ENCODE results near the gene ARHGDIG. TPM values are rescaled to one million over a fixed set of nuclear protein-coding genes. Genes with fewer than 3 reads are reported as not detected.
A peak's percentile ranks its signal among the peaks of the same experiment; 100 is the strongest.

Gene ARHGDIG
- total RNA-seq, 4 donors from 2014 or later: 2.3 to 12.2 (median 5.9) TPM; not detected in 1

GRCh38 chr16:269061-269796, 11.2 kb upstream of the ARHGDIG start:
- TF ChIP-seq, protein P1, sequence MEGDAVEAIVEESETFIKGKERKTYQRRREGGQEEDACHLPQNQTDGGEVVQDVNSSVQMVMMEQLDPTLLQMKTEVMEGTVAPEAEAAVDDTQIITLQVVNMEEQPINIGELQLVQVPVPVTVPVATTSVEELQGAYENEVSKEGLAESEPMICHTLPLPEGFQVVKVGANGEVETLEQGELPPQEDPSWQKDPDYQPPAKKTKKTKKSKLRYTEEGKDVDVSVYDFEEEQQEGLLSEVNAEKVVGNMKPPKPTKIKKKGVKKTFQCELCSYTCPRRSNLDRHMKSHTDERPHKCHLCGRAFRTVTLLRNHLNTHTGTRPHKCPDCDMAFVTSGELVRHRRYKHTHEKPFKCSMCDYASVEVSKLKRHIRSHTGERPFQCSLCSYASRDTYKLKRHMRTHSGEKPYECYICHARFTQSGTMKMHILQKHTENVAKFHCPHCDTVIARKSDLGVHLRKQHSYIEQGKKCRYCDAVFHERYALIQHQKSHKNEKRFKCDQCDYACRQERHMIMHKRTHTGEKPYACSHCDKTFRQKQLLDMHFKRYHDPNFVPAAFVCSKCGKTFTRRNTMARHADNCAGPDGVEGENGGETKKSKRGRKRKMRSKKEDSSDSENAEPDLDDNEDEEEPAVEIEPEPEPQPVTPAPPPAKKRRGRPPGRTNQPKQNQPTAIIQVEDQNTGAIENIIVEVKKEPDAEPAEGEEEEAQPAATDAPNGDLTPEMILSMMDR (IDR thresholded peaks at IDR 0.05): no peak
- ATAC-seq (ENCODE audit: low FRiP score) (no peak), DNase-seq (ENCODE audit: low spot score) (no peak)

GRCh38 chr16:270381-271255, 9.8 kb upstream of the ARHGDIG start:
- DNase-seq (ENCODE audit: low spot score) (no peak), ATAC-seq (ENCODE audit: low FRiP score) (no peak)
- TF ChIP-seq, protein P1 (IDR thresholded peaks at IDR 0.05): no peak

DNA sequence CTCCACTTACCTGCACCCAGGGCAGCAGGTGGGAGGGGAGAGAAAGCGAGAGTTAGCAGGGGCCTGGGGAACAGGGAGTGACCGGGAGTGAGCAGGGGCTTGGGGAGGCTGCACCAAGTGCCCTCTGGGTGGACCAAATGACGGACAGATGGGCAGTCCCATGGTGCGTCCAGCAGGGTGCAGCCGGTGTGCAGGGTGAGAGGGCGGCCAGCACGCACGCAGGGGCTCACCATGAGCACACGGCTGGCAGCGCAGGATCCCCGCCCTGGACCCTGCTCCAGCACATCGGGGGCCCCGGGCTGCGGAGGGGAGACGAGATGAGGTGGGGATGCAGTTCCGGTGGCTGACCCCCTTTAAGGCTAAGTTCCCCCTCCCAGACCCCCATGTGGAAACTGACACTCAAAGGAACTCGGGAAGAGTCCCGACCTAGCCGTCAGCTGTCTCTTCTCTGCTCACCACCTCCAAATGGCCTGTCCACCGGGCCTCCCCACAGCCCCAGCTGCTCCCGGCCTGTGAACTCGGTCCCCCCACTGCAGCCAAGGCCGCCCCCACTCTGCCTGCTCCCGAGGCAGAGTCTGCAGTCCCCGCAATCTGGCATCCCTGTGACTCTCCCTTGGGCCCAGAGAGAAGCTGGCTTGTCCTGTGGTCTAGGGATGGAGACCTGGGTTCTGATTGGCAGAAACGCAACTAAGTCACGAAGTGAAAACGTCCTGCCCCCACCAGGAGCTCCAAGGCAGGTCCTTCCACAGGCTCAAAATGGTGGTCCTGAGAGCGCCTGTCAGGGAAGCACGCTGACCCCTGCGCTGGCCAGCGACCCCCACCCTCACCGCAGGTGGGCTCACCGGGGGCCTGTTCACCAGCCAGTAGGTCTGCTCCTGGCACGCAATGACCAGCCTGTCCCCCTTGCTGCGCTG, 7.5 kb upstream of the ARHGDIG start:
- DNase-seq (ENCODE audit: low spot score) (no peak), ATAC-seq (ENCODE audit: low FRiP score) (no peak)
- TF ChIP-seq, protein P1 (IDR thresholded peaks at IDR 0.05): no peak

- DNase-seq (ENCODE audit: low spot score) (no peak), ATAC-seq (ENCODE audit: low FRiP score) (peak; percentile 5)
- TF ChIP-seq, protein P1 (IDR thresholded peaks at IDR 0.05): no peak
Observed at GRCh38 chr16:273547-274421, 6.6 kb upstream of the ARHGDIG start.

DNA sequence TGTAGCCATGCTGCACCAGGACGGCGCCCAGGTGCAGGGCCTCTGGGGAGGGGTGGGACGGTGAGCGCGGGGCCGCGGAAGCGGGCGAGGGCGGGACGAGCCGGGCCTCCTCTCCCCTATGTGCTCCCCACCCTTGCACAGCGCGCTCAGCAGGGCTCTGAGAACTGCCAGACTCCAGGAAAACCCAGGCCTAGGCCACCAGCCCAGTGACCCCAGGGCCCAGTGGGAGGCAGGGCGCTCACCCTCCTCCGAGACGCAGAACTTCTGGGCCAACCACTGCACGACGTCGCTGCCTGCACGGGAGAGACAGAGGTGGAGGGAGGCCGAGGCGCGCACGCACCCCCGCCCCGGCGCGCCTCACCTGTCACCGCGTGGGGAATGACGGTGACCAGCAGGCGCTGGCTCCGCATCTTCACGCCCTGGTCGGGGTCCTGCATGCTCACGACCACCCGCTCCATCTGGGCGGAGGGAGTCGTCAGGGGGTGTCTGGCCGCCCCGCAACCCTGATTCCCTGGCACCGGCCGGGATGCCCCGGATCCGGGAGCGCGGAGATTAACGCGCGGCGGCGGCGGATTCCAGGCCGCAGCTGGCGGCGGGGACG, 5.2 kb upstream of the ARHGDIG start:
- DNase-seq (ENCODE audit: low spot score) (no peak), ATAC-seq (ENCODE audit: low FRiP score) (no peak)
- TF ChIP-seq, protein P1 (IDR thresholded peaks at IDR 0.05): no peak

Data from omental fat pad (tissue), 4 donors.